Spleen (tissue), 7 donors: Measurements from ENCODE around the gene TMEM205.

ENCODE experiments used
- POLR2A ChIP-seq, 3 donors: fragments of 450-650 bp; IDR thresholded peaks; one replicate each; pipeline ENCODE4 v1.5.1; 2017; ENCODE audit warnings: antibody characterized with exemption in 3 of 3, mild to moderate bottlenecking in 1 of 3
- POLR2AphosphoS5 ChIP-seq, 3 donors: sonication (generic); formaldehyde crosslinking; IDR thresholded peaks; one replicate each; pipeline ENCODE4 v1.5.1; 2017; ENCODE audit warnings: antibody characterized with exemption in 3 of 3
- TF ChIP-seq, protein P1 (sequence below), 11 experiments: fragments of 200-600 bp in 7 of 11; fragments of 450-650 bp in 4 of 11; sonication (generic) in 4 of 11; IDR thresholded peaks in 8 of 11; conservative IDR thresholded peaks in 3 of 11; 1 replicate in 7 of 11; 2 replicates in 4 of 11; pipeline versions ENCODE4 v1.4.0 to v1.8.0; 2016 to 2021; ENCODE audit warnings: antibody characterized with exemption in 11 of 11, inconsistent platforms in 4 of 11, mild to moderate bottlenecking in 1 of 11
- donor health status: DM: no; HTN: no; CAD: no; lungs with moderate emphysema.
- donor health status: DM: no; HTN: no; CAD: no.
- donor health status: DM: no; HTN: no; CAD: no.

DNA sequence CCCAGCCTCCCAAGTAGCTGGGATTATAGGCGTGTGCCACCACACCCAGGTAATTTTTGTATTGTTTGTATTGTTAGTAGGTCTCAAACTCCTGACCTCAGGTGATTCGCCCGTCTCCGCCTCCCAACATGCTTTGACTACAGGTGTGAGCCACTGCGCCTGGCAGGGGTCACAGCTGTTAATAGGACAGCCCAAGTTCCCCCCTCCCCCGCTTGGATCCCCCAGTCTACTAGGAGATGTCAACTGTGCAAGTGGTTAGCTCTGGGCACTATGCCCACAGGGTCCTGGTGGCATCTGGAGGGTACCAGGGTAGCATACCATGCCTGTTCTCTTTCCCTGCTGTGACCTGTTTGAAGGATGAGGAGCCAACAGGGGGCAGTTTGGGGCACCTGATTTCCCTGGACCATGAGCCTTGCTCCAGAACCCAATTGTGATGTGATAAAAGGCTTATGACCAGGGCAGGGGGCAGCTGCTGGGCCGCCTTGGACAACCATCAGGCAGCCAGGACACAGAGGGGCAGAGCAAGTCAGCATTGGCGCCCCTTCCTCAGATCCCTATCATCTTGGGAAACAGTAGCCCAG, 50.3 kb downstream of the TMEM205 start, which contains the start of gene TSPAN16:
- TF ChIP-seq POLR2A (IDR thresholded peaks at IDR 0.05) = no peak
- TF ChIP-seq, protein P1, sequence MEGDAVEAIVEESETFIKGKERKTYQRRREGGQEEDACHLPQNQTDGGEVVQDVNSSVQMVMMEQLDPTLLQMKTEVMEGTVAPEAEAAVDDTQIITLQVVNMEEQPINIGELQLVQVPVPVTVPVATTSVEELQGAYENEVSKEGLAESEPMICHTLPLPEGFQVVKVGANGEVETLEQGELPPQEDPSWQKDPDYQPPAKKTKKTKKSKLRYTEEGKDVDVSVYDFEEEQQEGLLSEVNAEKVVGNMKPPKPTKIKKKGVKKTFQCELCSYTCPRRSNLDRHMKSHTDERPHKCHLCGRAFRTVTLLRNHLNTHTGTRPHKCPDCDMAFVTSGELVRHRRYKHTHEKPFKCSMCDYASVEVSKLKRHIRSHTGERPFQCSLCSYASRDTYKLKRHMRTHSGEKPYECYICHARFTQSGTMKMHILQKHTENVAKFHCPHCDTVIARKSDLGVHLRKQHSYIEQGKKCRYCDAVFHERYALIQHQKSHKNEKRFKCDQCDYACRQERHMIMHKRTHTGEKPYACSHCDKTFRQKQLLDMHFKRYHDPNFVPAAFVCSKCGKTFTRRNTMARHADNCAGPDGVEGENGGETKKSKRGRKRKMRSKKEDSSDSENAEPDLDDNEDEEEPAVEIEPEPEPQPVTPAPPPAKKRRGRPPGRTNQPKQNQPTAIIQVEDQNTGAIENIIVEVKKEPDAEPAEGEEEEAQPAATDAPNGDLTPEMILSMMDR (IDR thresholded peaks at IDR 0.05 in 8 of 11, conservative IDR thresholded peaks at IDR 0.05 in 3 of 11) = no peak
- no peak for TF ChIP-seq POLR2AphosphoS5 (IDR thresholded peaks at IDR 0.05)
